Testis (tissue), 2 donors: ENCODE data around the gene SENP1.

Source experiments
- CTCF ChIP-seq, 3 experiments: fragments of 450-650 bp in 2 of 3; fragments of 200-600 bp in 1 of 3; sonication (generic) in 1 of 3; IDR thresholded peaks; one replicate each; pipeline ENCODE4 v1.5.1; 2016 to 2019; ENCODE audit warnings: antibody characterized with exemption in 3 of 3, mild to moderate bottlenecking in 2 of 3, moderate library complexity in 1 of 3
- POLR2A ChIP-seq: fragments of 450-650 bp; IDR thresholded peaks from one replicate; pipeline ENCODE4 v1.6.1; 2017; ENCODE audit warnings: antibody characterized with exemption, mild to moderate bottlenecking, moderate library complexity

GRCh38 chr12:48080821-48081220 is 25.1 kb downstream of the SENP1 start:
- TF ChIP-seq CTCF (IDR thresholded peaks at IDR 0.05) (no peak), POLR2A (no peak)
